NCI-H524 treated with DMSO at 0.1 percent for 48 hours (cell line): Measurements from ENCODE around the gene GABRB1.

Source experiments
- DNase-seq: peaks from one replicate; lab custom pipeline; 2025; lab: John Stamatoyannopoulos, UW

Gene GABRB1

DNA sequence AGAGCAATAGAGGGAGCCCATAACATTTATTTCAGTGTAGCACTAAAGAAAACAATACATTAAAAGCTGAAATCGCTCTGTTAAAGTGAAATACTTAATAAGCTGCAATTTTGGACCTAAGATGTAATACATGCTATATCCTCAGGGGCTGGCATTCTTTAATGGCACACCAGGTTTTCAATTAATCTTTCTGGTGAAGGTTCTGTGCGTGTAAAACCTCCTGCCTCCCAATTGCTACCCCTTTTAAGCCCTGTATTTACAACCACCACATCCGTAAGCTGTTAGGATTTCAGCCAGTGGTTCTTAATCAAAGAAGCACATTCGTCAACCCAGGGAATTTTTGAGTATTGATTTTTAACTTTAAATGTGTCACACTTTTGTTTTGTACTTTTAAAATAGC, 439.7 kb downstream of the GABRB1 start:
- no peak for DNase-seq

DNA sequence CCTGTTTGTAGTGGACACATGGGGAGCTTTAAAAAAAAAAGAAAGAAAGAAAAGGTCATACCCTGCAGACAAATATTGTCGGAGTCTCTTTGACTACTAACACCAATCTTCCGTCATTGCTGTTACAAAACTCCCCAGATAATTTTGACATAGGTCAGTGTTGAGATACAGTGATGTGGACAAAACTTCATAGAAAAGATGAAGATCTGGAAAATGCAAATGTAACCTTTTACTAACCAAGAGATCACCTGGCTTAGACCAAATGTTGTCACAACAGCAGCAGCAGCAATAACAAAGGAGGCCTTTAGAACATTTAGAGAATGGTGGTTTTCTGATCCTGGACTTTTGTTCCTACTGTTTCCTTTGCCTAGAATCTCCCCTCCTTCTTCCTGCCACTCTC, 440.2 kb downstream of the GABRB1 start:
- DNase-seq: no peak

DNA sequence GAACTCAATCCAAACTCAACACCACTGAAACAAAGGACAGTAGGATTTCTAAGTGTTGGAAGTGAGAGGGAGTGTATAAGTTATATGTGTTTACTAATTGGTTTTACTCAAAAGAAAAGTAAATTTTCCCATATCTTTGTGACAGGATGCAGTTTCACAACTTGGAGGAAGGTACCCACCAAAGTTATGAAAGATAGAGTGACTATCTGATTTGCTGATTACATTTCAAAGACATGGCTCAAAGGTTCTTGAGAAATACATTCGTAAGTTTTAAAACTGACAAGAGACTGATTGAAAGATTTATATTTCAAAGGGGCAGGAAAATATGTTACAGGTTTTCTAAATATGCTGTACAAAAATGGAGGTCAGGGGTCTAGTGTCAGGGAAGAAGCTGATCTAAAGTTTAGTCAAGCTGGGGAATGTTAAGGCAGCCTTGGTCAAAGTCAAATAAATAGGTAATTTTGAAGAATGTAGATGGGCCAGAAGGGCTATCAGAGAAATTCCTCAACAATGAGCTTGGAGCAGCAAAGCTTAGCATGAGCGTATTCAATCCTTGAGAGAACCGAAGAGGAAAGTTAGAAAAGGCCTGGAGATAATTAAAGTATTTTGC, 441.9 kb downstream of the GABRB1 start:
- DNase-seq: no peak

DNA sequence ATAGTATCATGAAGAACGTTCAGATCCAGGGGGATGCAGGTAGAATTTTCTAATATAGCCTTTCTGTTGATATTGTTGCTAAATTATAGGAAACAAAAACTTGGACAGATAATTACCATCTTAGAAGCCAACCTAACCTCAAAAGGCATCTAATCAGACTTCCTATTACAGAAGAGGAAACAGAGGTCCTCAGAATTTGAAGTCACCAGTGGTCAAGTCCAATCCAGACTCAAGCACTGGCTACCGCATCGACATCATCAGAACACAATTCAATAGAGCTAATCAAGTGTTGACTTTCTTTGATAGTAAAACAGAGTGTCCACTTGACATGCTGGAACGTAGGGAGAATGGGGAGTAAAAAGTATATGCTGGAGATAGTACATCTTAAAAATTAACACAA, 443.4 kb downstream of the GABRB1 start:
- no peak for DNase-seq

DNA sequence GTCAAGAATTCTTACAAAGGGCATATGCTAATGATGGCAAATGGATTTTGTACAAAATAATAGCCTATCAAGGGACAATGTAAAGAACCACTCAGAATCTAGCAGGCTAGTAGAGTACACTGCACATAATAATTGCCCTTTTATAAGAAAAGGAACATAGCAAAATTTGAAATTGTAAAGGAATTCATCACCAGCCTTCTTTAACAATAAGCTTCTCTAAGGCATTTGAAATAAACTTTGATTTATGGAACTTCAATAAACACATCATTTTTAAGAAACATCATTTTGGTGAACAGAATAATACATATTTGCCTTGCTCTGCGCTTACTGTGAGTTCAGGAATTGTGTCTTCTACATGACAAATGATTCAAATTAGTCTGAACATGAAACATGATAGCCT, 444.0 kb downstream of the GABRB1 start:
- no peak for DNase-seq
